H1 (cell line): ENCODE results near the gene TENT4B. TPM values are rescaled to one million over a fixed set of nuclear protein-coding genes. Genes with fewer than 3 reads are reported as not detected.

ENCODE experiments used
- CTCF ChIA-PET: fragments of 300-600 bp; sonication (Branson Sonifier 250); formaldehyde crosslinking; loops from one replicate; lab custom pipeline; 2021; ENCODE audit not compliant: partially characterized antibody; lab: Charles Lee
- POLR2A ChIA-PET: fragments of 300-600 bp; sonication (Branson Sonifier 250); formaldehyde crosslinking; loops from one replicate; lab custom pipeline; 2021; ENCODE audit warnings: inconsistent platforms; ENCODE audit not compliant: partially characterized antibody; lab: Charles Lee
- DNase-seq, 2 experiments: peaks; one replicate each; pipeline versions ENCODE4 v3.0.0 to v3.0.0-alpha.2; 2010 to 2022; ENCODE audit warnings: low spot score in 2 of 2, low read depth in 1 of 2, mixed read lengths in 1 of 2
- FAIRE-seq: peaks from 2 replicates; lab custom pipeline; 2011; peaks lifted over from hg19 to GRCh38; lab: Jason Lieb, UNC
- H2AFZ ChIP-seq: 2 replicates; pipeline ENCODE4 v1.8.1; 2012; ENCODE audit warnings: low read length, inconsistent platforms
- H2AK5ac ChIP-seq: 2 replicates; pipeline ENCODE4 v1.6.1; 2013; ENCODE audit warnings: low read depth, low read length
- H2BK120ac ChIP-seq: replicated peaks from 2 replicates; pipeline ENCODE3; 2013; ENCODE audit warnings: low read depth, low read length, inconsistent platforms
- H2BK12ac ChIP-seq: 2 replicates; pipeline ENCODE4 v1.6.1; 2013; ENCODE audit warnings: low read depth, low read length
- H2BK15ac ChIP-seq: 2 replicates; pipeline ENCODE4 v1.6.1; 2013; ENCODE audit warnings: low read length
- H2BK20ac ChIP-seq: 2 replicates; pipeline ENCODE4 v1.6.1; 2013; ENCODE audit warnings: low read length
- H2BK5ac ChIP-seq: 2 replicates; pipeline ENCODE4 v1.6.1; 2013; ENCODE audit warnings: low read depth, low read length
- H3K14ac ChIP-seq: 2 replicates; pipeline ENCODE4 v1.6.1; 2013; ENCODE audit warnings: inconsistent platforms; ENCODE audit not compliant: insufficient read length
- H3K18ac ChIP-seq: 2 replicates; pipeline ENCODE4 v1.6.1; 2013; ENCODE audit warnings: low read length; ENCODE audit errors: extremely low read depth
- H3K23ac ChIP-seq: 2 replicates; pipeline ENCODE4 v1.6.1; 2013; ENCODE audit warnings: inconsistent platforms; ENCODE audit not compliant: insufficient read length
- H3K23me2 ChIP-seq: 2 replicates; pipeline ENCODE4 v1.6.1; 2013; ENCODE audit warnings: low read depth, low read length
- H3K27ac ChIP-seq: 2 replicates; pipeline ENCODE4 v1.6.1; 2011; ENCODE audit warnings: low read depth, low read length, inconsistent platforms
- H3K27me3 ChIP-seq, 4 experiments: replicated peaks in 1 of 4; 1 replicate in 1 of 4; 2 replicates in 3 of 4; pipeline versions ENCODE4 v1.6.1 to v1.8.1; 2011 to 2013; ENCODE audit warnings: low read length in 3 of 4, mild to moderate bottlenecking in 3 of 4, inconsistent platforms in 2 of 4, mixed read lengths in 2 of 4, moderate library complexity in 1 of 4; ENCODE audit not compliant: control insufficient read depth in 3 of 4, insufficient read depth in 3 of 4; ENCODE audit errors: extremely low read depth in 1 of 4
- H3K36me3 ChIP-seq, 4 experiments: 2 replicates each; pipeline versions ENCODE4 v1.6.1 to v1.8.1; 2011 to 2013; ENCODE audit warnings: mild to moderate bottlenecking in 4 of 4, low read length in 3 of 4, moderate library complexity in 2 of 4, control low read depth in 1 of 4, inconsistent platforms in 1 of 4; ENCODE audit not compliant: insufficient read depth in 4 of 4, control insufficient read depth in 2 of 4
- H3K4ac ChIP-seq: replicated peaks from 2 replicates; pipeline ENCODE3; 2013; ENCODE audit warnings: low read length, low read depth, mixed read lengths, inconsistent platforms; ENCODE audit not compliant: insufficient read length
- H3K4me1 ChIP-seq, 4 experiments: replicated peaks in 1 of 4; 1 replicate in 1 of 4; 2 replicates in 3 of 4; pipeline versions ENCODE4 v1.6.1 to v1.8.1; 2011 to 2013; ENCODE audit warnings: low read length in 3 of 4, inconsistent platforms in 2 of 4, mixed read lengths in 1 of 4; ENCODE audit not compliant: insufficient read depth in 4 of 4, control insufficient read depth in 3 of 4
- H3K4me2 ChIP-seq, 2 experiments: 2 replicates each; pipeline versions ENCODE4 v1.6.1 to v1.8.1; 2011 to 2013; ENCODE audit warnings: low read depth in 2 of 2, low read length in 2 of 2, control low read depth in 1 of 2, inconsistent platforms in 1 of 2, mild to moderate bottlenecking in 1 of 2; ENCODE audit not compliant: insufficient read depth in 1 of 2
- H3K4me3 ChIP-seq, 4 experiments: fragments of 200-600, 300-600 bp in 1 of 4; sonication (generic), shearing (Covaris generic), sonication (Bioruptor Twin) in 1 of 4; 2 replicates each; pipeline versions ENCODE4 v1.5.1 to v1.8.1; 2011 to 2016; ENCODE audit warnings: low read length in 4 of 4, low read depth in 3 of 4, control low read depth in 2 of 4, inconsistent platforms in 2 of 4, mild to moderate bottlenecking in 2 of 4, mixed read lengths in 1 of 4, moderate library complexity in 1 of 4; ENCODE audit not compliant: insufficient read depth in 2 of 4; ENCODE audit errors: extremely low read depth in 1 of 4
- H3K56ac ChIP-seq: replicated peaks from 2 replicates; pipeline ENCODE3; 2013; ENCODE audit warnings: low read depth, mild to moderate bottlenecking, mixed read lengths, low read length, inconsistent platforms; ENCODE audit not compliant: insufficient read length
- H3K79me1 ChIP-seq: 2 replicates; pipeline ENCODE4 v1.6.1; 2013; ENCODE audit warnings: low read depth, low read length, control low read depth
- H3K79me2 ChIP-seq, 2 experiments: 2 replicates each; pipeline versions ENCODE4 v1.6.1 to v1.8.1; 2012 to 2013; ENCODE audit warnings: low read length in 2 of 2, mild to moderate bottlenecking in 2 of 2, inconsistent platforms in 1 of 2; ENCODE audit not compliant: insufficient read depth in 2 of 2, control insufficient read depth in 1 of 2
- H3K9ac ChIP-seq, 4 experiments: replicated peaks in 1 of 4; 1 replicate in 1 of 4; 2 replicates in 3 of 4; pipeline versions ENCODE4 v1.6.1 to v1.8.1; 2011 to 2013; ENCODE audit warnings: low read depth in 3 of 4, low read length in 3 of 4, control low read depth in 2 of 4, mild to moderate bottlenecking in 2 of 4, moderate library complexity in 2 of 4, inconsistent platforms in 1 of 4; ENCODE audit errors: extremely low read depth in 1 of 4
- H3K9me3 ChIP-seq, 2 experiments: 2 replicates each; pipeline versions ENCODE4 v1.6.1 to v1.8.1; 2012 to 2013; ENCODE audit warnings: mild to moderate bottlenecking in 2 of 2, moderate library complexity in 2 of 2, control low read depth in 1 of 2, inconsistent platforms in 1 of 2, low read depth in 1 of 2, low read length in 1 of 2, mixed read lengths in 1 of 2; ENCODE audit not compliant: insufficient read depth in 2 of 2
- H4K20me1 ChIP-seq, 2 experiments: replicated peaks in 1 of 2; 2 replicates each; pipeline versions ENCODE3 to v1.8.1; 2011 to 2013; ENCODE audit warnings: inconsistent platforms in 2 of 2, low read length in 2 of 2, mild to moderate bottlenecking in 1 of 2; ENCODE audit not compliant: insufficient read depth in 2 of 2, control insufficient read depth in 1 of 2
- H4K5ac ChIP-seq: 2 replicates; pipeline ENCODE4 v1.6.1; 2013; ENCODE audit warnings: low read length, low read depth, mixed read lengths, inconsistent platforms; ENCODE audit not compliant: insufficient read length
- H4K8ac ChIP-seq: 2 replicates; pipeline ENCODE4 v1.8.0; 2013; ENCODE audit warnings: mild to moderate bottlenecking, moderate library complexity, low read length, inconsistent platforms; ENCODE audit not compliant: insufficient read depth; ENCODE audit errors: extremely low read depth
- H4K91ac ChIP-seq: replicated peaks from 2 replicates; pipeline ENCODE3; 2013; ENCODE audit warnings: low read length, mixed read lengths, inconsistent platforms; ENCODE audit not compliant: insufficient read length
- BCL11A ChIP-seq, 2 experiments: IDR thresholded peaks; one replicate each; pipeline ENCODE4 v1.6.1; 2011; ENCODE audit warnings: low read depth in 2 of 2, low read length in 2 of 2, mild to moderate bottlenecking in 2 of 2
- BRCA1 ChIP-seq: IDR thresholded peaks from 2 replicates; pipeline ENCODE4 v1.6.1; 2012; ENCODE audit warnings: low read depth, low read length, improper control_type of control experiment
- CBX8 ChIP-seq: fragments of 300-800, 300-1000 bp; sonication (generic); IDR thresholded peaks from 2 replicates; pipeline ENCODE4 v1.7.1; 2016; ENCODE audit warnings: low read depth, low read length, borderline replicate concordance
- CREB1 ChIP-seq: IDR thresholded peaks from 2 replicates; pipeline ENCODE4 v1.6.1; 2012; ENCODE audit warnings: inconsistent platforms
- GTF2F1 ChIP-seq: IDR thresholded peaks from 2 replicates; pipeline ENCODE4 v1.6.1; 2012; ENCODE audit warnings: low read depth, low read length, improper control_type of control experiment, borderline replicate concordance
- HDAC6 ChIP-seq: IDR thresholded peaks from one replicate; pipeline ENCODE4 v1.7.1; 2012; ENCODE audit warnings: low read depth, mild to moderate bottlenecking, inconsistent platforms, low read length, moderate library complexity
- NRF1 ChIP-seq: IDR thresholded peaks from 2 replicates; pipeline ENCODE4 v1.6.1; 2011; ENCODE audit warnings: mild to moderate bottlenecking, low read depth, low read length, improper control_type of control experiment
- SIRT6 ChIP-seq: IDR thresholded peaks from one replicate; pipeline ENCODE4 v1.7.1; 2012; ENCODE audit warnings: low read length, inconsistent platforms
- SP1 ChIP-seq: IDR thresholded peaks from 2 replicates; pipeline ENCODE4 v1.6.1; 2011; ENCODE audit warnings: low read depth, low read length
- WGBS, 2 experiments: shearing (Covaris generic) in 1 of 2; methylation state at CpG; one replicate each; pipeline versions ENCODE4 v1.1.6 to v1.1.7; 2013 to 2015; ENCODE audit warnings: low lambda C conversion rate in 2 of 2, mixed read lengths in 2 of 2, inconsistent platforms in 1 of 2, low coverage in 1 of 2, missing lambda C conversion rate in 1 of 2; ENCODE audit not compliant: insufficient replicate concordance in 2 of 2, insufficient coverage in 1 of 2, insufficient read length in 1 of 2; ENCODE audit errors: extremely low coverage in 1 of 2, missing lambda C conversion rate in 1 of 2; 5-methylcytosine and 5-hydroxymethylcytosine counted together
- polyA plus RNA-seq, 7 experiments: library from polyadenylated mRNA; depleted of rRNA in 3 of 7; stranded (reverse) in 5 of 7; unstranded in 2 of 7; fragments of >200 nt in 5 of 7; fragments of 200-250 nt in 2 of 7; gene quantifications; 1 replicate in 5 of 7; 2 replicates in 1 of 7; 4 replicates in 1 of 7; pipeline versions ENCODE4 v1.2.1 to v1.2.3, GENCODE V29; 2011 to 2013; ENCODE audit warnings: missing spikeins in 2 of 7, mixed read lengths in 2 of 7
- total RNA-seq: library from RNA; stranded (reverse); fragmentation: NEBNext Ultra II Directional; extraction: Animal tissue kit (Norgen Biotek cat#: 25700); gene quantifications from 2 replicates; pipeline ENCODE4 v1.2.1, GENCODE V29; 2021
- TF ChIP-seq, protein P1 (sequence below): IDR thresholded peaks from 2 replicates; pipeline ENCODE4 v1.6.1; 2011; ENCODE audit warnings: low read depth, mild to moderate bottlenecking, low read length; ENCODE audit not compliant: insufficient read depth
- TF ChIP-seq, protein P2 (sequence below), 3 experiments: IDR thresholded peaks; 1 replicate in 2 of 3; 2 replicates in 1 of 3; pipeline versions ENCODE4 v1.5.1 to v1.6.1; 2011; ENCODE audit warnings: low read length in 3 of 3, mild to moderate bottlenecking in 3 of 3, inconsistent platforms in 2 of 3, low read depth in 1 of 3, moderate library complexity in 1 of 3; ENCODE audit not compliant: insufficient read depth in 1 of 3; ENCODE audit errors: control extremely low read depth in 1 of 3

The TENT4B gene
- total and polyA plus RNA-seq, 2 of the 8 experiments (the other 6 are each of a cell fraction or from before 2014, with no cell fraction given) = 4.2 to 15.7 TPM

- 87% methylated on average over 12 of the region's 12 CpGs; no CpG with 5 or more reads in 1 of the 2 experiments for WGBS, 2 experiments
- TF ChIP-seq NRF1 (no peak), SIRT6 (no peak), CREB1 (no peak), BRCA1 (no peak), CBX8 (no peak), HDAC6 (no peak), BCL11A (IDR thresholded peaks at IDR 0.05; ENCODE audit: low read depth in 2 of 2, low read length in 2 of 2) (no peak), SP1 (no peak), GTF2F1 (no peak)
- TF ChIP-seq, protein P1, sequence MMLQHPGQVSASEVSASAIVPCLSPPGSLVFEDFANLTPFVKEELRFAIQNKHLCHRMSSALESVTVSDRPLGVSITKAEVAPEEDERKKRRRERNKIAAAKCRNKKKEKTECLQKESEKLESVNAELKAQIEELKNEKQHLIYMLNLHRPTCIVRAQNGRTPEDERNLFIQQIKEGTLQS = no peak
- TF ChIP-seq, protein P2, sequence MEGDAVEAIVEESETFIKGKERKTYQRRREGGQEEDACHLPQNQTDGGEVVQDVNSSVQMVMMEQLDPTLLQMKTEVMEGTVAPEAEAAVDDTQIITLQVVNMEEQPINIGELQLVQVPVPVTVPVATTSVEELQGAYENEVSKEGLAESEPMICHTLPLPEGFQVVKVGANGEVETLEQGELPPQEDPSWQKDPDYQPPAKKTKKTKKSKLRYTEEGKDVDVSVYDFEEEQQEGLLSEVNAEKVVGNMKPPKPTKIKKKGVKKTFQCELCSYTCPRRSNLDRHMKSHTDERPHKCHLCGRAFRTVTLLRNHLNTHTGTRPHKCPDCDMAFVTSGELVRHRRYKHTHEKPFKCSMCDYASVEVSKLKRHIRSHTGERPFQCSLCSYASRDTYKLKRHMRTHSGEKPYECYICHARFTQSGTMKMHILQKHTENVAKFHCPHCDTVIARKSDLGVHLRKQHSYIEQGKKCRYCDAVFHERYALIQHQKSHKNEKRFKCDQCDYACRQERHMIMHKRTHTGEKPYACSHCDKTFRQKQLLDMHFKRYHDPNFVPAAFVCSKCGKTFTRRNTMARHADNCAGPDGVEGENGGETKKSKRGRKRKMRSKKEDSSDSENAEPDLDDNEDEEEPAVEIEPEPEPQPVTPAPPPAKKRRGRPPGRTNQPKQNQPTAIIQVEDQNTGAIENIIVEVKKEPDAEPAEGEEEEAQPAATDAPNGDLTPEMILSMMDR (IDR thresholded peaks at IDR 0.05; ENCODE audit: control extremely low read depth in 1 of 3, insufficient read depth in 1 of 3, low read depth in 1 of 3, low read length in 3 of 3) = no peak
Observed at GRCh38 chr16:50252874-50253513, 99.9 kb downstream of the TENT4B start.

More at GRCh38 chr16:50252874-50253513, 99.9 kb downstream of the TENT4B start:
- no peak overlapping the region for H3K56ac ChIP-seq
- H2BK120ac ChIP-seq = no peak overlapping the region
- H3K79me1 ChIP-seq = no peaks in the 10 kb centered on the region; the same call in 1 of the 2 replicates
- DNase-seq (no peak), FAIRE-seq (no peak)
- H3K9ac ChIP-seq = no peak overlapping the region
- H3K14ac ChIP-seq = no peak overlapping the region
- no peak overlapping the region for H3K4me2 ChIP-seq
- no peak overlapping the region for H4K5ac ChIP-seq
- H3K23me2 ChIP-seq = no peaks in the 10 kb centered on the region
- H2BK20ac ChIP-seq = no peak overlapping the region
- H3K36me3 ChIP-seq = no peaks in the 10 kb centered on the region
- no peak overlapping the region for H2AK5ac ChIP-seq
- H3K23ac ChIP-seq = no peak overlapping the region
- H2AFZ ChIP-seq = no peak overlapping the region
- no peak overlapping the region for H4K91ac ChIP-seq
- H3K4me3 ChIP-seq = no peak overlapping the region
- no peak overlapping the region for H3K4ac ChIP-seq
- H3K18ac ChIP-seq = no peak overlapping the region
- CTCF ChIA-PET = interaction anchor here (0.6 to 1.8 kb wide), 7 partner anchors 9 to 182 kb away, joined by 3 to 7 read pairs (median 3); no protein-coding TSS in a partner anchor
- H2BK5ac ChIP-seq = no peak overlapping the region
- H2BK15ac ChIP-seq = no peak overlapping the region
- no peaks in the 10 kb centered on the region for H3K9me3 ChIP-seq
- no peak overlapping the region for H4K8ac ChIP-seq
- peaks cover 0 to 9% (median 2%) of the 10 kb centered on the region in 4 experiments; a peak in 4 of 7 replicates for H3K4me1 ChIP-seq
- no peaks in the 10 kb centered on the region for H3K79me2 ChIP-seq
- no peak overlapping the region for H2BK12ac ChIP-seq
- no peaks in the 10 kb centered on the region for H3K27me3 ChIP-seq
- no peak overlapping the region for H3K27ac ChIP-seq
- POLR2A ChIA-PET = no interaction called here
- no peaks in the 10 kb centered on the region for H4K20me1 ChIP-seq
